Stimulated activated naive CD8-positive, alpha-beta T cell treated with anti-CD3 and anti-CD28 coated beads, Interleukin-15, Interleukin-2, amounts not matched to agents 100 ng/mL and 50 ng/mL, for 24 hours (primary cell): Measurements from ENCODE around the gene CLRN1.

ENCODE experiments used
- H3K27ac Mint-ChIP-seq: one replicate; pipeline ENCODE4 v1.8.0; 2021; ENCODE audit warnings: mild to moderate bottlenecking, mixed read lengths
- H3K27me3 Mint-ChIP-seq: one replicate; pipeline ENCODE4 v1.8.0; 2021; ENCODE audit warnings: mixed read lengths
- H3K36me3 Mint-ChIP-seq: one replicate; pipeline ENCODE4 v1.8.0; 2021; ENCODE audit warnings: low read depth, mixed read lengths
- H3K4me1 Mint-ChIP-seq: one replicate; pipeline ENCODE4 v1.8.0; 2021; ENCODE audit warnings: low read depth, mixed read lengths
- H3K4me3 Mint-ChIP-seq: one replicate; pipeline ENCODE4 v1.8.0; 2021; ENCODE audit warnings: mild to moderate bottlenecking, mixed read lengths
- H3K9me3 Mint-ChIP-seq: one replicate; pipeline ENCODE4 v1.8.0; 2021; ENCODE audit warnings: mixed read lengths

The CLRN1 gene, protein sequence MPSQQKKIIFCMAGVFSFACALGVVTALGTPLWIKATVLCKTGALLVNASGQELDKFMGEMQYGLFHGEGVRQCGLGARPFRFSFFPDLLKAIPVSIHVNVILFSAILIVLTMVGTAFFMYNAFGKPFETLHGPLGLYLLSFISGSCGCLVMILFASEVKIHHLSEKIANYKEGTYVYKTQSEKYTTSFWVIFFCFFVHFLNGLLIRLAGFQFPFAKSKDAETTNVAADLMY

DNA sequence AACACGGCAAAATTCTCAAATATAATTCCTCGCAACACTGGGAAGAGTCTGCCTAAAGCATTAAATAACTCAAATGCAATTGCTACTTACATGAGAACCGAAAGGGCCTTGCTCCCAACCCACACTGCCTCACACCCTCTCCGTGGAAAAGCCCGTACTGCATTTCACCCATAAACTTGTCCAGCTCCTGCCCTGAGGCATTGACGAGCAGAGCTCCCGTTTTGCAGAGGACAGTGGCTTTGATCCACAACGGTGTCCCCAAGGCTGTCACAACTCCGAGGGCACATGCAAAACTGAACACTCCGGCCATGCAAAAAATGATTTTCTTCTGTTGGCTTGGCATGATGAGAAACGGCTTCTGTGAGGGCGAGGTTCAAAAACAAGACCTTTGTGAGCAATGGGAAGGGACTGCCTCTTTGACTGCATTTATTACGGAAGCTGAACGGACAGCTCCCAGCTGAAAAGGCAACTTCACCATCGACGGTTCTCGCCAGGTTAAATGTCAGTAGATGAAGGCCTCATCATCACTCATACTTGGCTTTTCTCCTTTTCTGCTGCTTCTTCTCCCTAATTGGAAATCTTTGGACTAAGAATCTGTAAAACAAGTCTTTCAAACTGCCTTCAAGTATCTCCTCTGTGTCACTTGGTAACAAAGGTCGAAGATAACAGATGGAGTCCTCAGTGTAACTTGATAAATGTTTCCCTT, at the start of gene CLRN1:
CLRN1 (minus strand) TSS at position 362 of the 706 bp plus-strand sequence; CDS start at position 343, 19 bp downstream.
- H3K4me3 Mint-ChIP-seq = no peak within 1 kb of the TSS
- peaks cover 21% of the 10 kb centered on the region for H3K27me3 Mint-ChIP-seq
- no peaks in the 10 kb centered on the region for H3K36me3 Mint-ChIP-seq
- H3K9me3 Mint-ChIP-seq = no peaks in the 10 kb centered on the region
- H3K27ac Mint-ChIP-seq = no peak within 1 kb of the TSS
- peaks cover 21% of the 10 kb centered on the region for H3K4me1 Mint-ChIP-seq

DNA sequence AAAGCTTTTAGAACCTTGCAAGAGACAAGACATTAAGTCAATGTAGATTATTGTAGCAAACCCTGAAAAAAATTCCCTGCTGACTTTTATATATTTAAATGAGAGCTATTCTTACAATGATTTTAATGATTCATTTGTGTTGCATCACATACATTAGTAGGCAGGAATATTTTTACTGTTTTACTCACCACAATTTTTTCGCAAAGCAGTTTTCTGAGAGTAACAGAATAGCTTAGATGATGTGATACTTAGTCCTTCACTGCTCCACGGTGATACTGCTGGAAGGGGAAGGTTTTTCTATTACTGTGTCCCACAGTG, 43.9 kb upstream of the CLRN1 start:
- no peaks in the 10 kb centered on the region for H3K36me3 Mint-ChIP-seq
- H3K4me3 Mint-ChIP-seq = no peak overlapping the region
- no peaks in the 10 kb centered on the region for H3K9me3 Mint-ChIP-seq
- H3K4me1 Mint-ChIP-seq = no peaks in the 10 kb centered on the region
- peaks cover 4% of the 10 kb centered on the region for H3K27me3 Mint-ChIP-seq
- no peak overlapping the region for H3K27ac Mint-ChIP-seq

DNA sequence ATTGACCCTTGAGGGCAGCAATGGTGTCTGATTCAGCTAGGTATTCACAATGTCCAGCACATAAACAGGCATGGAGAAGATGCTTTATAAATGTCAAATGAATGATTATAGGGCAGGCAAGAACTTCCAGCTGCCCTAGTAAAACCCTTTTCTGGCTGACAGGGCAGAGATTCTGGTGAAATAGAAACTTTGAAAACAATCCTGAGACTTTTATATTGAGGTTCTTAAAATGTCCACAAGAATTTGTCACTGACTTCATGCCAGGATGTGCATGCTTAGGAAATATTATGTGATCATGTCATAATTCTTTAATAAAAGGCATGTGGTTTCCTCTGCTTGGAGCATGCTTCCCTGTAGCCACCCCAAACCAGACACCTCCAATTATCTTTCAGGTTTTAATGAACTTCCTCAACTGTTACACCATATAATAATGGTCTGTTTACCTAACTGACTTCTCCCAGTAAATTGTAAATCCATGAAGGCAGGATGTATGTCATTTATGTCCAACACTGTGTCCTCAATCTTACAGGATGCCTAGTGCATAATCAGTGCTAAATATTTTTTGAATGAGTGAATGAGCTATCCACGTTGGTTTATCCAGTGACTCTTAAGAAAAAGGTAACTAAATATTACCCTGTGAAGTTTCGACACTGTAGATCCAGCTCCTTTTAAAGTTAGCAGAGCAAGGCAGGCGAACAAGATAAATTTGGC, 43.4 kb upstream of the CLRN1 start:
- H3K9me3 Mint-ChIP-seq = no peaks in the 10 kb centered on the region
- H3K27me3 Mint-ChIP-seq = no peaks in the 10 kb centered on the region
- H3K36me3 Mint-ChIP-seq = no peaks in the 10 kb centered on the region
- H3K27ac Mint-ChIP-seq = no peak overlapping the region
- H3K4me3 Mint-ChIP-seq = no peak overlapping the region
- H3K4me1 Mint-ChIP-seq = no peaks in the 10 kb centered on the region

DNA sequence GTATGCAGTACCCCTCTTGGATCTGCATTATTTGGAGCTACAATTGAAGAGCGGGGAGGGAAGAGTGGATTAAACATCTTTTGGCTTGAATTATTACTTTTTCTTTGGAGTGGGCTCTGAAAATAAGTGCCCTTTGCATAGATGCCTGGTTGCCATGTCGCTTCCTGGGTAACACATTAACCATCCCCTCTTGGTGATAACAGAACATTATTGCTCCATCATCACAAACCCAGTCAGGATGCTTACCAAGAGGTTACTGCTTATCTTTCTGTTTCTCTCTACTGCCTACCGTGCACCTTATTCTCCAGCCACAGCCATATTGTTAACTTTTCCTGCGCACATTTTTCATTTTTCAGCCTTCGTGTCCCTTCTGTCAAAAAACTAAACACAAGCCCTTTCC, 42.7 kb upstream of the CLRN1 start:
- Mint-ChIP-seq H3K36me3 (no peaks in the 10 kb centered on the region), H3K27me3 (no peaks in the 10 kb centered on the region), H3K9me3 (no peaks in the 10 kb centered on the region), H3K4me1 (no peaks in the 10 kb centered on the region), H3K4me3 (no peak overlapping the region), H3K27ac (no peak overlapping the region)

DNA sequence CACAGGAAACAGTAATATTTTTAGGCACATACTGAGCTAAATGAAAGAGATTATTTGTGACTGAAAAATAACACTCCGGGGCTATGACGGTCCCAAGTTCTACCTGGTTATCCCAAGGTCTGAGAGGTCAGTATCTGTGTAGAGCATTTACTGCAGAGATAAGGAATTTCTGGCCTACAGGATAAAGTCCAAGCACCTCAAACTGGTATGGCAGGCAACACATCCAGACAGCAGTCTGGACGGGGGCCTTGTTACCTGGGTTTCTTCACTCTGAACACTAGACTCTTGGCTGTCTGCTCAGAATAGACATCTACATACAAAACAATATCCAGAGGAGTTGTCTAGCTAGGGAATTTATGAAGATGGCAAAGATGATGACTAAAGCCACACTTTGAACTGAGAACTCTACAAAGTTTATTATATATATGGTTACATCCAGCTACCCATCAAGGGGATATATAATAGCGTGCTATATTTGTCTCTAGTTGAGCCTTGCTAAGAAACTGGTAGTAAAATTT, 42.0 kb upstream of the CLRN1 start:
- H3K9me3 Mint-ChIP-seq = no peaks in the 10 kb centered on the region
- H3K27ac Mint-ChIP-seq = no peak overlapping the region
- H3K27me3 Mint-ChIP-seq = no peaks in the 10 kb centered on the region
- no peaks in the 10 kb centered on the region for H3K4me1 Mint-ChIP-seq
- no peak overlapping the region for H3K4me3 Mint-ChIP-seq
- no peaks in the 10 kb centered on the region for H3K36me3 Mint-ChIP-seq

DNA sequence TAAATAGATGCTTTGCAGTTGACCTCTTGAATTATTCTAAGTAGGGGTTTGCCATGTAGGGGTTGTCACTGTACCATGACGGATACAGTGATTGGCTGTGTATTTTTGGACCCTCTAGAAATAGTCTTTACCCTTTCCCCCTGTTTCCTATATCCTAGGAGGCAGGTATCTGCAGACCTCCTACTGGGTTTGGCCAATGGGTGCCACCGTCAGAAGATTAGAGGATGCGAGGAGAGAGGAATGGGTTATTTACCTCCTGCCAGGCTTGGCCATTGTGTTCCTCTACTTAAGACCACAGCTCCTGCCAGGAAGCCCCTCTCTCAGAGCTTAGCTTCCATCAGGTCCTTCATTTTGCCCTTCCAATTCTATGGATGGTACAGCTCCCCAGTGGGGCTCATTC, 40.2 kb upstream of the CLRN1 start:
- no peaks in the 10 kb centered on the region for H3K27me3 Mint-ChIP-seq
- no peak overlapping the region for H3K27ac Mint-ChIP-seq
- H3K4me3 Mint-ChIP-seq = no peak overlapping the region
- H3K36me3 Mint-ChIP-seq = no peaks in the 10 kb centered on the region
- H3K4me1 Mint-ChIP-seq = no peaks in the 10 kb centered on the region
- no peaks in the 10 kb centered on the region for H3K9me3 Mint-ChIP-seq

DNA sequence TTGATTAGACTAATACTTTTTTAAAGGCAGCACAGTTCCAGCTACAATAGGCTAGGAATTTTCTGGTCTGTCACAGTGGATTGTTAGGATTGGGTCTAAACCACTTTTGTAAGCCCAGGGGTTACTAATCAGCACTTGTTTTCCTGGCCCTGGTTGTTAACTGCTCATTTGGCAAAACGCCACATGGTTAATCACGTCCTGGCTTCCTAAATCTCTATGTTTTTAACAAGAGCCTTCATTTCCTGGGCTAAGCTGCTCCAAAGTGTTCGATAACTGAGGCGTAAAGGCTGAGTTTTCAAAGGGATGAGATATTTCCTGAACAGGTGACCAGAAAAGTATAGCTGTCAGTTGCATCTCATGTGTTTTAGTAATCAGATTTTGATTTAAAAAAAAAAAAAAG, 38.9 kb upstream of the CLRN1 start:
- Mint-ChIP-seq H3K36me3 (no peaks in the 10 kb centered on the region), H3K9me3 (no peaks in the 10 kb centered on the region), H3K27ac (no peak overlapping the region), H3K4me1 (no peaks in the 10 kb centered on the region), H3K4me3 (no peak overlapping the region), H3K27me3 (no peaks in the 10 kb centered on the region)

DNA sequence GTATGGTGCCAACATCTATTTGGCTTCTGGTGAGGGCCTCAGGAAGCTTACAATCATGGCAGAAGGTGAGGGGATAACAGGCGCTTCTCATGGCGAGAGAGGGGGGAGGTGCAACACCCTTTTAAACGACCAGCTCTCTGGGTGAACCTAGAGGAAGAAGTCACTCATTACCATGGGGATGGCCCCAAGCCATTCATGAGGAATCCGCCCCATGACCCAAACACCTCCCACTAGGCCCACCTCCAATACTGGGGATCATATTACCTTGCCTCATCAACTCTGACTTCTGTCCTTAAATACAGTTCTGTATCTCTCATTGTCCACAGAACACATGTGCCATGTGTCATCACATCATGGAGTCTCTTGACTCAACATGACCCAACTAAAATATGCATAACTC, 37.5 kb upstream of the CLRN1 start:
- Mint-ChIP-seq H3K36me3 (no peaks in the 10 kb centered on the region), H3K27me3 (no peaks in the 10 kb centered on the region), H3K27ac (no peak overlapping the region), H3K9me3 (no peaks in the 10 kb centered on the region), H3K4me3 (no peak overlapping the region), H3K4me1 (no peaks in the 10 kb centered on the region)

DNA sequence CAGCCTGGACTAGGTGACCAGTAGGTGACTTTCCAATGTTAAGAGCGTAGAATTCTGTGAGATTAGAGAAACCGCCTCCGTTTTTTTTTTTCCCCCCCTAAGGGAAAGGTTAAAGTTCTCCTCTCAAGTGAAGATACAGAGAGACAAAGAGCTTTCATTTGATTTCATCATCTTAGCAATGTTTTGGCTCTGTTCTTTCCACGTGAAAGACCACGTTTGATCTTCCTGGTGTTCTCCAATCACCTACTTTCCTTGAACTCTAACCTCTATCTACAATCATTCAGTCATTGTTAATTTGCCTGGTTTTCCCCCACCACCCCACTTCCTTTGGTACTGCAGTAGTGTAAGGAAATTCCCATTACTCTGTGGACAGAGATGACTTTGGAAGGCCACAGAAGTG, 36.9 kb upstream of the CLRN1 start:
- Mint-ChIP-seq H3K27ac (no peak overlapping the region), H3K27me3 (no peaks in the 10 kb centered on the region), H3K4me1 (no peaks in the 10 kb centered on the region), H3K4me3 (no peak overlapping the region), H3K9me3 (no peaks in the 10 kb centered on the region), H3K36me3 (no peaks in the 10 kb centered on the region)

DNA sequence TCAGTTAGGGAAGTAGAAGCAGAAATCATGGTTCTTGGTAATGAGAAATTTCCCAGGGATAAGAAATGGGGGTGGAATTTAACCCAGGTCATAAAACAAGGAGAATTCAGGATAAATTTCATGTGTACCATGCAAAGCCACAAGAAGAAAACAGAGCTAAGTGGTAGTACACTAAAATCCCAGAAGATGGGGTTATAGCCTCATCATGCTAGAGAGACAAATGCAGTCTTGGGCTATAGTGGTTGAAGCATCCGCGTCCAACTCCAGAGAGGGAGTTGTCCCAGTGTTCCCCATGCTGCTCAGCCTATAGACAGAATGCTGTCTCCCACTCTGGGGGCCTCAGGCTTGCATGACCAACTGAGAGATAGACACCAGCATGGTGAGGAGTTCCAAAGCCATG, 36.2 kb upstream of the CLRN1 start:
- H3K27ac Mint-ChIP-seq = no peak overlapping the region
- no peaks in the 10 kb centered on the region for H3K4me1 Mint-ChIP-seq
- no peaks in the 10 kb centered on the region for H3K36me3 Mint-ChIP-seq
- H3K9me3 Mint-ChIP-seq = no peaks in the 10 kb centered on the region
- H3K27me3 Mint-ChIP-seq = no peaks in the 10 kb centered on the region
- H3K4me3 Mint-ChIP-seq = no peak overlapping the region

DNA sequence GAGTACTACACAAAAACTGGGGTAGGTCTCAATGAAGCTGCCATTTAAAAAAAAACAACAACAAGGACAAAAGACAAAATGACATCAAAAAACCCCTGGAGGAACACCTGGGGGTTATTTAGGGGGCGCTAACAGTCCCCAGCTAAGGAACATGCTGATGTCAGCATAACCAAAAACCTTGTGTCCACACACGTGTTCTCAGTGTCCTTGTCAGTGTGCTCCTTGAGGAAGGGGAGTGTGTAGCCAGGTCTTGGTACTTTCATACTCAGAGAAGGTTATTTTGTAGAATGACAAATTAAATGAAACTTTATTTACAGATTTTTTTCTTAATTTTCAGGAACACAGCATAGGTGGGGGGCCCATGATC, 31.2 kb upstream of the CLRN1 start:
- Mint-ChIP-seq H3K27ac (no peak overlapping the region), H3K36me3 (no peaks in the 10 kb centered on the region), H3K4me3 (no peak overlapping the region), H3K27me3 (peaks cover 3% of the 10 kb centered on the region), H3K9me3 (no peaks in the 10 kb centered on the region), H3K4me1 (no peaks in the 10 kb centered on the region)

DNA sequence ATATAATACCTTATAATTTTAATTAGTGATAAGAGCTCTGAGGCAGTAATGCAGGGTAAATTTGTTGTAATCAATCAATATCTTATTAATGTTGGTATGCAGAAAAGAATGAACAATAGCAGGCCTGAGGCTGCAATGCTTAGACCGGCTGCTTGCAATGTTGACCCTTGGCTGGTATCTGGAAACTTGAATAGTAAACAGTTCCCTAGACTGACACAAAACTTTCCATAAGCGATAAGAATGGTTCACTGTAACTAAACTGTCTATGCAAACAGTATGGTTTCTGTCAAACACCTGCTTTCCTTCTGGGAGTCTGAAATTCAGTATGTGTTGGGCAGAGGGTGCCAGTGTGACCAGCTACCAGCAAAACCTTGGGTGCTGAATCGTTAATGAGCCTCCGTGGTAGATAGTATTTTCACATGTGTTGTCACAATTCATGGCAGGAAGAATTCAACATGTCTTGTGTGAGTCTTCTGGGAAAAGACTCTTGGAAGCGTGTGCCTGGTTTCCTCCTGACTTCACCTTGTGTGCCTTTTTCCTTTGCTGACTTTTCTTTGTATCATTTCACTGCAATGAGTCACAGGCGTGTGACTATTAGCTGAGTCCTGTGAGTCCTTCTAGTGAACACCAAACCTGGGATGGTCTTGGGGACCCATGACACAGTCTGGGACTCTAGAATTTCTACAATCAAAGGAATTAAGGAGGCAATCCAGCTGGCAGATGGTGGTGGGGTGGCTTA, 30.7 kb upstream of the CLRN1 start:
- Mint-ChIP-seq H3K27me3 (peaks cover 5% of the 10 kb centered on the region), H3K27ac (no peak overlapping the region), H3K4me1 (no peaks in the 10 kb centered on the region), H3K36me3 (no peaks in the 10 kb centered on the region), H3K4me3 (no peak overlapping the region), H3K9me3 (no peaks in the 10 kb centered on the region)

DNA sequence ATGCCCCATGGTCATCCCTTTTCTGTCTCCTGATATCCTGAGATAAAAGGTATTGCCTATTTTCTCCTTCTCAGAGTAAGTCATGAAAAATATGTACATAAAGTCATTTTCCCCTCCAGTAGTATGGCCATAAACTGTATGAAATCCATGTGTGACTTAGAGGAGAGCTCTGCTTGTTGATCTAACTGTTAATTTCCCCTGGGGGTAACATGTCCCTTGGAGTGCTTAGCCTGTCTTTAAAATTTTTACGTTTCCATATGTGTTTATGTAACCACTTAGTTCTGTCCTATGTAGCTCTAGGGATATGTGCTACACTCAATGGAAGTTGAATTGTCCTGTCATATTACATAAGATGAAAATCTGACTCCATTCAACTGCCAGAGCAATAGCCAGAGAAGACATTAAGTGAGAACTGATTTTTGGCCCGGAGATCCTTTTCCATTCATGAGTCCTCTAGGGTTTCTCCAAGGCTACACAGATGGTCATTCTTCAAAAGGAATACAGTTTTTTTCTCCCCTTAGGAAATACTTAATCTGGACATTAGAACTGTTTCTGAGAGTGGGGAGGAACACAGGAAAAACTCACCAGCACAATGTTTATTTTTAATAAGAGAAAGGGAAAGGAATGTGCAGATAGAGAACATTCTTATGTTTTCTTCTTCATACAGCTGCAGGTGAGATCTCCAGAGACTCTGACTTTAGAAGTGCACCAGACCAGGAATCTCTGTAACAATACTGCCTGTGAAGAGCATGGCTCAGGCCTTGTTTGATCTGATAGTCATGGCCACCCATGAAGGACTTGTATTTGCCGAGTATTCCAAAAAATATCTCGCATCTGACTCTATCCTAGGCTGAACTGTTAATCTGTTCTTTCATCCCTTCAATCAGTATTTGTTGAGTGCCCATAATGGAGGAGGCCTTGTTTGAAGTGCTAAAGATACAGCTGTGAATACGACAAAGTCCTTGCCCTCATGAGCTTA, 29.8 kb upstream of the CLRN1 start:
- Mint-ChIP-seq H3K36me3 (no peaks in the 10 kb centered on the region), H3K4me1 (no peaks in the 10 kb centered on the region), H3K27ac (no peak overlapping the region), H3K9me3 (no peaks in the 10 kb centered on the region), H3K4me3 (no peak overlapping the region), H3K27me3 (peaks cover 7% of the 10 kb centered on the region)

DNA sequence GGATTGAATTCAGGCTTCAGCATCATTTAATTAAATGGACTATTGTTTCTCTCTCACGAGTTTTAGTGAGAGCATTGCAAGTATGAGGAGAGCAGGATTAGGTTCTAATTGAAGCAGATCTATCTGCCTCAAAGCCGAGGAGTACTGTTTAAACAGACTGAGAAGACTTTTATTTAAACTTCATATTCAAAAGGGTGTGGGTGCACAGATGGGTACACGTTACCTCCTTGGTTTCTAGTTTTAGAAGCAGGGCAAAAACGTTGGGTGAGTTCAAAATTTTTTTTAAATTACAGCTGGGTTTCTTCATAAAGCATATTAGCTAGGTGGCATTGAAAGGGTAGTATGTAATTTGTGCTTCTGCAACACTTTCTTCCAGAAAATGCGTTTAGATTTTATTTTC, 26.5 kb upstream of the CLRN1 start:
- Mint-ChIP-seq H3K4me3 (no peak overlapping the region), H3K36me3 (no peaks in the 10 kb centered on the region)

More for the DNA sequence above, 26.5 kb upstream of the CLRN1 start:
- Mint-ChIP-seq H3K27me3 (peaks cover 13% of the 10 kb centered on the region), H3K9me3 (no peaks in the 10 kb centered on the region), H3K4me1 (no peaks in the 10 kb centered on the region), H3K27ac (no peak overlapping the region)
